ENCODE measurements around the gene GRPEL2. TPM values are rescaled to one million over a fixed set of nuclear protein-coding genes. Genes with fewer than 3 reads are reported as not detected.

The GRPEL2 gene
- polyA plus RNA-seq, 6 donors from 2014 or later: 0.49 to 3.4 (median 2.0) TPM

DNA sequence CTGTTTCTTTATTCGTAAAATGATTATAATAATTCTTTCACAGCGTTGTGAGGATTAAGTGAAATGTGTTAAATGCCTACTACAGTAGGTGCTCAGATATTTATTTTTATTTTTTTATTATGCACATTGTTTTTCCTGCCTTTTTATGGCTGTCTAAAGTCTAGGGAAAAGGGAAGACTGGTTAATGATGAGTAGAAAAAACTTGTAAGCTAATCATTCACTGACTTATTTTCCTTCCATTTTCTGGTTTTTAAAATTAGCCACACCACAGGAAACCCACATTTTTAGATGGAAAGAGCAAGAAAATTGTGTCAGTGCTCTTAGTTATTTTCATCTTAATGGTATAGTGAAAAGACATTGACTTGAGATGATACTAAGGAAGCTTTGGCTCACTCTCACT lies 8.6 kb downstream of the GRPEL2 start:
- DNase-seq (no peak), ATAC-seq (ENCODE audit: low read depth in 2 of 2) (no peak)
- no peaks in the 10 kb centered on the region for H3K9me3 Mint-ChIP-seq
- no peaks in the 10 kb centered on the region for H3K27me3 Mint-ChIP-seq
- H3K4me3 Mint-ChIP-seq: peak overlapping the region in 1 of 8 donors; percentile 54
- H3K4me1 Mint-ChIP-seq: peaks cover 12 to 23% (median 16%) of the 10 kb centered on the region in 3 donors
- no peak overlapping the region for H3K27ac Mint-ChIP-seq
- H3K36me3 Mint-ChIP-seq: peaks cover 31 to 43% of the 10 kb centered on the region in 2 donors

- Mint-ChIP-seq H3K36me3 (peaks cover 19 to 26% of the 10 kb centered on the region in 2 donors), H3K27ac (no peak overlapping the region), H3K27me3 (no peaks in the 10 kb centered on the region), H3K4me3 (peak overlapping the region in 1 of 8 donors; percentile 49), H3K9me3 (no peaks in the 10 kb centered on the region), H3K4me1 (peaks cover 17 to 36% (median 17%) of the 10 kb centered on the region in 3 donors)
- ATAC-seq (ENCODE audit: low read depth in 2 of 2) (no peak), DNase-seq (no peak)
These were observed 10.4 kb downstream of the GRPEL2 start for GRCh38 chr5:149355688-149356087.

- Mint-ChIP-seq H3K4me3 (peak overlapping the region in 1 of 8 donors; percentile 49), H3K9me3 (no peaks in the 10 kb centered on the region), H3K27me3 (no peaks in the 10 kb centered on the region), H3K4me1 (peaks cover 17 to 36% (median 17%) of the 10 kb centered on the region in 3 donors), H3K36me3 (peaks cover 15 to 19% of the 10 kb centered on the region in 2 donors), H3K27ac (no peak overlapping the region)
- ATAC-seq (ENCODE audit: low read depth in 2 of 2) (no peak), DNase-seq (no peak)
These were observed 11.1 kb downstream of the GRPEL2 start for GRCh38 chr5:149356391-149356790.

- H3K4me3 Mint-ChIP-seq: peak within 1 kb of the TSS; percentile 82 to 98 (median 92)
- H3K4me1 Mint-ChIP-seq: peaks cover 17 to 36% (median 17%) of the 10 kb centered on the region in 3 donors
- H3K27ac Mint-ChIP-seq: peak within 1 kb of the TSS; percentile 33 to 95 (median 71)
- peak; percentile 97 for DNase-seq
- peaks cover 8 to 15% of the 10 kb centered on the region in 2 donors for H3K36me3 Mint-ChIP-seq
- no peaks in the 10 kb centered on the region for H3K27me3 Mint-ChIP-seq
- ATAC-seq (ENCODE audit: low read depth in 2 of 2): peak; percentile 96 to 98
- no peaks in the 10 kb centered on the region for H3K9me3 Mint-ChIP-seq
These were observed 12.3 kb downstream of the GRPEL2 start, which contains the start of gene PCYOX1L for GRCh38 chr5:149357370-149358293. PCYOX1L (plus strand) TSS chr5:149358046; CDS start chr5:149358069, 23 bp downstream.

- H3K36me3 Mint-ChIP-seq: peaks cover 7 to 13% of the 10 kb centered on the region in 2 donors
- no peaks in the 10 kb centered on the region for H3K27me3 Mint-ChIP-seq
- DNase-seq (peak; percentile 46), ATAC-seq (ENCODE audit: low read depth in 2 of 2) (peak; percentile 51 to 53)
- H3K27ac Mint-ChIP-seq: peak overlapping the region; percentile 15 to 95 (median 71)
- H3K9me3 Mint-ChIP-seq: no peaks in the 10 kb centered on the region
- peaks cover 17 to 36% (median 17%) of the 10 kb centered on the region in 3 donors for H3K4me1 Mint-ChIP-seq
- peak overlapping the region; percentile 82 to 98 (median 92) for H3K4me3 Mint-ChIP-seq
These were observed 13.0 kb downstream of the GRPEL2 start for GRCh38 chr5:149358294-149358651.

DNA sequence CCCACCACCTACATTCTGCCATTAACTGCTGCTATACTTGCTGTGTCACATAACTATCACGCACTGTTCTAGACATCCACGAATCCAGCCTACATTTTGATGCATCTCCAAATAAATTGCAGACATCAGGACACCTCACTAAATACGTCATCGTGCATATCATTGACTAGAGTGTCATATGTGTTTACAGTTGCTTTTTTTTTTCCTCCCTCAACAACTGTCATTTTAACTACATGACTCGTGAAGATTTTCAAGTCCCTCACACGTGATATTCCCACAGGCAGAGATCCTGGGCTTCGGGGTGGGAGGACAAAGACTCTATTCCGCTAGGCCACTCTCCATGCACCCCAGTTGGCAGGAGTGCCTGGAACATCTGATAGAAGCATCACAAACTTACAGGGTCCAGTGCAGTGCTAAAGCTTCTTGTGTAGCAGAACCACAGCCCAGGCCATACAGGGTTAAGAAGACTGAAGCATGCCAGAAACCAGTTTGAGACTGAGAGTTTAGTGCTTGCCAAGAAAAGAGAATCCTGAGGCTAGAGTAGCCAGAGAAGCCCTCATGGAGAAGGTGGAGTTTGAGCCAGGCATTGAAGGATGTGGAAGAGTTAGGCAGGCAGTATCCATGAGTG lies 13.7 kb downstream of the GRPEL2 start:
- H3K9me3 Mint-ChIP-seq: no peaks in the 10 kb centered on the region
- H3K27me3 Mint-ChIP-seq: no peaks in the 10 kb centered on the region
- H3K27ac Mint-ChIP-seq: peak overlapping the region in 1 of 6 donors; percentile 78
- peaks cover 7 to 10% of the 10 kb centered on the region in 2 donors for H3K36me3 Mint-ChIP-seq
- peak overlapping the region; percentile 65 to 95 (median 88) for H3K4me3 Mint-ChIP-seq
- ATAC-seq (ENCODE audit: low read depth in 2 of 2): no peak
- DNase-seq: no peak
- H3K4me1 Mint-ChIP-seq: peaks cover 17 to 36% (median 17%) of the 10 kb centered on the region in 3 donors

DNA sequence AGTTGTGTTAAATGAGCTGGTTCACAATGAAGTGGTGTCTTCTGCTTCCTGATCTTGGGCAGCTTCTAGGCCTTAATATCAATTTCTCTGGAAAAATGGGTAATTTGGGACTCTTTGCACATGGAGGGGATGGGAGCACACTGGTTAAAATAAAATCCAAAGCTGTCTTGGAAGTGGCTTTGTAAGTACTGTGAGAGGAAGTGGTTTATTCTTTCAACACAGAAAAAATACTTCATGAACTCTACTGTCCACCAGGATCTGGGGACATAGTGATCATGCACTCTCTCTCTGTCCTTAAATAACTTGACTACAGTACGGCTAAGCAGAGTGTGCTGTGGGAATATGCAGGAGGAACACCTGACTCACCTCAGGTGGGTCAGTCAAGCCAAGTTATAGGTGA lies 15.0 kb downstream of the GRPEL2 start:
- Mint-ChIP-seq H3K36me3 (peaks cover 1 to 3% of the 10 kb centered on the region in 2 donors), H3K27me3 (no peaks in the 10 kb centered on the region), H3K4me3 (peak overlapping the region in 1 of 8 donors; percentile 84), H3K9me3 (no peaks in the 10 kb centered on the region), H3K4me1 (peaks cover 14 to 32% (median 17%) of the 10 kb centered on the region in 3 donors), H3K27ac (peak overlapping the region in 2 of 6 donors; percentile 7 to 65)
- DNase-seq (no peak), ATAC-seq (ENCODE audit: low read depth in 2 of 2) (no peak)

- no peak for DNase-seq
- Mint-ChIP-seq H3K27ac (peak overlapping the region in 1 of 6 donors; percentile 40), H3K4me3 (no peak overlapping the region), H3K27me3 (no peaks in the 10 kb centered on the region), H3K36me3 (no peaks in the 10 kb centered on the region), H3K4me1 (peaks cover 16 to 29% (median 20%) of the 10 kb centered on the region in 3 donors), H3K9me3 (no peaks in the 10 kb centered on the region)
- no peak for ATAC-seq (ENCODE audit: low read depth in 2 of 2)
These were observed 17.2 kb downstream of the GRPEL2 start for GRCh38 chr5:149362541-149362940.

DNA sequence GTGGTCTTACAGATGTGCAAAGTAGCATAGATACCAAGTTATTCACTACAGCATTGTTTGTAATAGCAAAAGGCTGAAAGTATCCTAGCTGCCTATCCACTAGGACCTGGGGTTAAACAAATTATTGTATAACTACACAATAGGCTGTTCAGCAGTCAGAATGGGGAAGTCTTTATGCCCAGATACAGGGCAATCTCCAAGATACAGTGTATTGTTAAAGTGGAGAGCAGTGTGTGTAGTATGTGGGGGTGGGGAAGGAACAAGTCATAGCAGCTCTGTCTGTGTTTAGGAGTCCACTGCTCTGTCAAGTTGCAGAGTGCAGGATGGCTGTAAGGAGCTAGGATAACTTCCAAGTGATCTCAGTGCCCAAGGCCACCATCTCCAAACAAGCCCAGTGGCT lies 18.1 kb downstream of the GRPEL2 start:
- Mint-ChIP-seq H3K27me3 (no peaks in the 10 kb centered on the region), H3K4me3 (no peak overlapping the region), H3K4me1 (peaks cover 14 to 31% (median 21%) of the 10 kb centered on the region in 3 donors), H3K27ac (peak overlapping the region in 1 of 6 donors; percentile 5), H3K9me3 (no peaks in the 10 kb centered on the region), H3K36me3 (no peaks in the 10 kb centered on the region)
- ATAC-seq (ENCODE audit: low read depth in 2 of 2) (no peak), DNase-seq (no peak)

GRCh38 chr5:149363936-149364335 lies 18.6 kb downstream of the GRPEL2 start:
- DNase-seq (no peak), ATAC-seq (ENCODE audit: low read depth in 2 of 2) (no peak)
- Mint-ChIP-seq H3K4me1 (peaks cover 9 to 28% (median 16%) of the 10 kb centered on the region in 3 donors), H3K27ac (no peak overlapping the region), H3K9me3 (no peaks in the 10 kb centered on the region), H3K36me3 (no peaks in the 10 kb centered on the region), H3K4me3 (no peak overlapping the region), H3K27me3 (no peaks in the 10 kb centered on the region)

- Mint-ChIP-seq H3K9me3 (no peaks in the 10 kb centered on the region), H3K4me1 (peaks cover 5 to 25% (median 14%) of the 10 kb centered on the region in 3 donors), H3K36me3 (no peaks in the 10 kb centered on the region)
These were observed 19.4 kb downstream of the GRPEL2 start for GRCh38 chr5:149364719-149365118.

DNA sequence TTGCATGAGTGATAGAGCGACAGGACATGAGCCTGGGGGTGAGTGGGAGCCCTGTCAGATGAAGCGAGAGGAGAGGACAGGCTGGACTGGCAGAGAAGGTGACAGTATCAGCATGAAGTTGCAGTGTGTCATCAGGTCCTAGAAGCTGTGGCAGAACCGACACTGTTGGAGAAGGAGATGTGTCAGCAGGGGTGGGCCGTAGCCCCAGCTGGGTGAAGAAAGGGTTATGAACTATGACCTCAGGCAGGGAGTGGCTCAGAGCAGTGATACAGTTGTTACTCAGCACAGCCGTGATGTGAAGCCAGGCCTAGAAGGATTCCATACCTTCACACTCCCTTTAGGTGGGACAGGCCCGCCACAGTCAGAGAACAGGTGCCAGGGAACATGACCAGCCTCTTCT lies 20.1 kb downstream of the GRPEL2 start:
- H3K27ac Mint-ChIP-seq: no peak overlapping the region
- no peak for ATAC-seq (ENCODE audit: low read depth in 2 of 2)
- DNase-seq: no peak
- no peak overlapping the region for H3K4me3 Mint-ChIP-seq
- no peaks in the 10 kb centered on the region for H3K27me3 Mint-ChIP-seq
- no peaks in the 10 kb centered on the region for H3K9me3 Mint-ChIP-seq
- H3K36me3 Mint-ChIP-seq: no peaks in the 10 kb centered on the region
- peaks cover 5 to 18% (median 14%) of the 10 kb centered on the region in 3 donors for H3K4me1 Mint-ChIP-seq

More at GRCh38 chr5:149364719-149365118, 19.4 kb downstream of the GRPEL2 start:
- H3K27me3 Mint-ChIP-seq: no peaks in the 10 kb centered on the region
- DNase-seq (no peak), ATAC-seq (ENCODE audit: low read depth in 2 of 2) (no peak)
- H3K27ac Mint-ChIP-seq: no peak overlapping the region
- peak overlapping the region in 2 of 8 donors; percentile 33 to 69 for H3K4me3 Mint-ChIP-seq

DNA sequence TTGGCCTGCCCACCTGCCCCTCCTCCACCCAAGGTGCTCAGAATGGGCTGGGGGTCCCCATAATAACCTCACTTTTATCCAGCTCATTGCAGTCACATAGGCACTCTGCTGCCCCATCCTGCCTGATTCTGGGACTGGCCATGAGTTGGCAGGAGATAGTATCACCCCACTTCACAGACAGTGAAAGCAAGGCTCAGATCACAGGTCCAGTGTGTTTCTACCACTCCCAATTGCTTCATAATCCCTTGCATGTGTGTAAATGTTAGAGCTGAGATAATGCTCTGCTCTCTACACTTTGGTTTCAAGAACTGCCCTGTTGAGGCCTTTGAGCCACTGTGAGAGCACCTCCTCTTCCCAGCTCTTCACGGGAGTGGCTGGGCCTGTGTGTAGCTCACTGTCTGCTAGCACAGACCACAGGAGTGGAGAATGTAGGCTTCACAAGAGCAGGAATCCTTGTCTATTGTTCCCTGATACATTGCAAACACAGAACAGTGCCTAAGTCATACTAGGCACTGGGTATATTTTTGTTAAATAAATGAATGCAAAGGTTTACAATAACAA lies 20.9 kb downstream of the GRPEL2 start:
- Mint-ChIP-seq H3K4me3 (peak overlapping the region in 1 of 8 donors; percentile 78), H3K9me3 (no peaks in the 10 kb centered on the region), H3K36me3 (no peaks in the 10 kb centered on the region), H3K4me1 (peaks cover 5 to 17% (median 14%) of the 10 kb centered on the region in 3 donors), H3K27ac (no peak overlapping the region), H3K27me3 (no peaks in the 10 kb centered on the region)
- no peak for ATAC-seq (ENCODE audit: low read depth in 2 of 2)
- no peak for DNase-seq

Data from naive B cell (primary cell).